Muscle of back (tissue), 11 donors: ENCODE results near the gene DZANK1. TPM values are rescaled to one million over a fixed set of nuclear protein-coding genes. Genes with fewer than 3 reads are reported as not detected.
"Not testable (repeated sequence)": the region's sequence is repeated elsewhere in the genome, so short reads cannot be mapped to it uniquely, and the experiment has no call there.

Experiments
- DNase-seq, 3 donors: peaks; one replicate each; pipeline versions ENCODE4 v3.0.0 to v3.0.0-alpha.2; 2013
- polyA plus RNA-seq, 10 donors: library from polyadenylated mRNA; unstranded; fragments of 120-200 nt; gene quantifications; one replicate each; pipeline ENCODE4 v1.2.1, GENCODE V29; 2013; ENCODE audit not compliant: insufficient read length in 10 of 10

The DZANK1 gene
- polyA plus RNA-seq, 10 donors, result 1.2 to 3.3 (median 2.2) TPM

GRCh38 chr20:18440403-18440802 is 26.4 kb downstream of the DZANK1 start:
- DNase-seq, result no peak

GRCh38 chr20:18436847-18437246 is 30.0 kb downstream of the DZANK1 start:
- DNase-seq, result no peak

- no peak for DNase-seq
Observed at GRCh38 chr20:18431206-18431605, 35.6 kb downstream of the DZANK1 start.

GRCh38 chr20:18430172-18430826 is 36.5 kb downstream of the DZANK1 start:
- no peak for DNase-seq

- DNase-seq, result no peak
Observed at GRCh38 chr20:18428490-18429173, 38.2 kb downstream of the DZANK1 start.

GRCh38 chr20:18427214-18427613 is 39.6 kb downstream of the DZANK1 start:
- no peak for DNase-seq

- no peak for DNase-seq
Observed at GRCh38 chr20:18421608-18422007, 45.2 kb downstream of the DZANK1 start.

- DNase-seq, result no peak
Observed at GRCh38 chr20:18416486-18416885, 50.3 kb downstream of the DZANK1 start.

- no peak for DNase-seq
Observed at GRCh38 chr20:18414140-18414539, 52.7 kb downstream of the DZANK1 start.

- DNase-seq, result no peak
Observed at GRCh38 chr20:18412221-18412901, 54.5 kb downstream of the DZANK1 start.

- no peak for DNase-seq
Observed at GRCh38 chr20:18405826-18406225, 61.0 kb downstream of the DZANK1 start.

- DNase-seq, result no peak
Observed at GRCh38 chr20:18404172-18404571, 62.7 kb downstream of the DZANK1 start.

GRCh38 chr20:18403269-18403668 is 63.6 kb downstream of the DZANK1 start:
- DNase-seq, result no peak

GRCh38 chr20:18401305-18401704 is 65.5 kb downstream of the DZANK1 start:
- DNase-seq, result no peak

GRCh38 chr20:18400460-18400859 is 66.4 kb downstream of the DZANK1 start:
- no peak for DNase-seq

GRCh38 chr20:18398713-18399112 is 68.1 kb downstream of the DZANK1 start:
- DNase-seq, result not testable (repeated sequence)

GRCh38 chr20:18397030-18397429 is 69.8 kb downstream of the DZANK1 start:
- peak in 1 of 3 donors; percentile 9 for DNase-seq

- no peak for DNase-seq
Observed at GRCh38 chr20:18395544-18395943, 71.3 kb downstream of the DZANK1 start.

GRCh38 chr20:18394363-18394762 is 72.5 kb downstream of the DZANK1 start:
- DNase-seq, result no peak

GRCh38 chr20:18391686-18392085 is 75.1 kb downstream of the DZANK1 start:
- DNase-seq, result no peak

- no peak for DNase-seq
Observed at GRCh38 chr20:18390201-18390600, 76.6 kb downstream of the DZANK1 start.

GRCh38 chr20:18388860-18389259 is 78.0 kb downstream of the DZANK1 start:
- DNase-seq, result peak in 1 of 3 donors; percentile 2

- no peak for DNase-seq
Observed at GRCh38 chr20:18380908-18381529, 85.8 kb downstream of the DZANK1 start.
